HG02571 (cell line): ENCODE results near the gene EPAS1.
"Not testable (repeated sequence)": the region's sequence is repeated elsewhere in the genome, so short reads cannot be mapped to it uniquely, and the experiment has no call there.

Experiments
- ATAC-seq: cut with Tn5 transposase; IDR thresholded peaks from one replicate; pipeline ENCODE4 v1.9.1; 2021; ENCODE audit warnings: mild to moderate bottlenecking, moderate library complexity; ENCODE audit not compliant: unreplicated experiment

EPAS1 gene

DNA sequence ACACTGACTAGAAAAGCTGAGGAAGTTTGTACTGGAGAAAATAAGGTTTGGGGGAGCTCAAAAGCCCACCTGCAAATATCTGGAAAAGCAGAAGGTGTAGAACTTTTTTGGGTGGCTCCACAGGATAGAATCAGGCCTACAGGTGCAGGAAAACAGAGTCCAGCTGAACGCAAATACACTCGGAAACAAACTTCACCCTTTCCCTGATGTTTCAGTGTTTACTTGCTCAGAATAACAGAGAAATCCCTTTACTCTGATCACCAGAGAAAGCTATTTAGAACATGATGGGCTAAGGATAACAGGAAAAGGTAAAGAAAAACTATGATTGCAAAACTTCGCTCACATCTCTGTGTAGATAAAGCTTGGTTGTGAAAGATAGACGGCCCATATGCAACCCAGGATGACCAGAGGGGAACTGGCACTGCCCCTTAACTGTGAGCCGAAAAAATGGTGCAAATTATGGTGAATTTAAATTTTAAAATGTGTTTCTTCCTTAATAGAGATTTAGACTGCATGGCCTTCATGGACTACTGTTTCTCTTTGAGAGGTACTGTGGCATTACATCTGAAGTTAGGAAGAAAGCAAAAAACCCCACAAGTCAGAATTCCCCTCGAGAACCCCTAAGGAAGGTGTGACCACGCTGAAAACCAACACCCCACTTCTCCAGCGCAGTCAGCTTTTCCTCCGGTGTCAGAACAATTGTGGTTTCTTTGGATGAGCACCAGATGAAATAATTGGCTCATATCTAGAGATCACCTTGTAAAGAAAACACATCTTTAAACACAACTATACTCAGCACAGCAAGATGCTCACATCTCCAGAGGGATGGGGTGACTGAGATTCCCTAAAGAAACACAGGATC lies 97.7 kb downstream of the EPAS1 start:
- ATAC-seq = no peak

DNA sequence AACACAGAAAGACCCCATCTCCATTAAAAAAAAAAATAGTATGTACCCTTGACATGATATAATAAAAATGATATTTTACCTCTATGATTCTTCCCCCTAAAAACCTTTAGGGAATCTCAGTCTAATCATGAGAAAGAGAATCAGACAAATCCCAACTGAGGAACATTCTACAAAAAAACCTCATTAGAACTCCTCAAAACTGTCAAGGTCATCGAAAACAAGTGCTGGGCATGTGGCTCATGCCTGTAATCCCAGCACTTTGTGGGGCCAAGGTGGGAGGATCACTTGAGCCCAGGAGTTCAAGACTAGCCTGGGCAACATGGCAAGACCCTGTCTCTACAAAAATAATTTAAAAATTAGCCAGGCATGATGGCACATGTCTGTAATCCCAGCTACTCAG lies 98.5 kb downstream of the EPAS1 start:
- not testable (repeated sequence) for ATAC-seq

- no peak for ATAC-seq
Observed at GRCh38 chr2:46400016-46400415, 102.8 kb downstream of the EPAS1 start.

DNA sequence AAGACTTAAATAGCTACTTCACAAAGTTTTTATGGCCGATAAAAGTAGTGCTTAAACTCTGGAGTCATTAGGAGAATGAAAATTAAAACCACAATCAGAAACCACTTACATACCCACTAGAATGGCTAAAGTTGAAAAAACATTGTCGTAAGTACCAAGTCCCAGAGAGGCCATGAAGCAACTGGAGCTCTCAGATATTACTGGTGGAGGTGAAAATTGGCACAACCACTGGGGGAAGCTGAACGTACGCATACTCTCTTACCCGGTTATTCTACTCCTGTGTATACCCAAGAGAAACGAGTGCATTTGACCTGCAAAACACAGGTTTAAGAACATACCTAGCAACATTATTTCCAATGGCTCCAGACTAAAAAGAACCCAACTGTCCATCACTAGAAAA lies 105.7 kb downstream of the EPAS1 start:
- no peak for ATAC-seq

DNA sequence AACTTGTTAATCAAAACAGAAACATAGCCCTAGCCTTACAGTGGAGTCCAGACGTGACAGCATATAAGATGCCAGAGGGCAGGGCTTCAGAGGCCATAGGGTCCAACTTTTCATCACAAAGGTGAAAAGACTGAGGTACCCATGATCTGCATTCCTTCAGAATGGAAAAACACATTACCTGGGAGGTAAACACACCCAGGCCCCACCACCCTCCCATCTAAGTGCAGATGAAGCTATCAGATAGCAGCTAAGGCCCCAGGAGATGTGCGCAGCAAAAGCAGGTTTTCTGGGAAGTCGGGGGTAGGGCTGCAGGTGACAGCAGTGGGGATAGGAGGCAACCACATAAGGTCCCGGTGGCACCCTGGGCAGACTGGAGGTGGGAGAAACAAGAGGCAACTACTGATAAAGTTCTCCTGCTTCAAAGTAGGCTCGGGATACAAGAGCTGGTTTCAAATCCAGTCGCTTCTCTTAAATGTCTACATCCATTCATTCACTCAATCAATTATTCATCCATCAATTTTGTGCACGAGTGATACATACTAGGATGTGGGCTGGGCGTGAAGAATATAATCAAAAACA lies 107.1 kb downstream of the EPAS1 start:
- ATAC-seq = no peak

DNA sequence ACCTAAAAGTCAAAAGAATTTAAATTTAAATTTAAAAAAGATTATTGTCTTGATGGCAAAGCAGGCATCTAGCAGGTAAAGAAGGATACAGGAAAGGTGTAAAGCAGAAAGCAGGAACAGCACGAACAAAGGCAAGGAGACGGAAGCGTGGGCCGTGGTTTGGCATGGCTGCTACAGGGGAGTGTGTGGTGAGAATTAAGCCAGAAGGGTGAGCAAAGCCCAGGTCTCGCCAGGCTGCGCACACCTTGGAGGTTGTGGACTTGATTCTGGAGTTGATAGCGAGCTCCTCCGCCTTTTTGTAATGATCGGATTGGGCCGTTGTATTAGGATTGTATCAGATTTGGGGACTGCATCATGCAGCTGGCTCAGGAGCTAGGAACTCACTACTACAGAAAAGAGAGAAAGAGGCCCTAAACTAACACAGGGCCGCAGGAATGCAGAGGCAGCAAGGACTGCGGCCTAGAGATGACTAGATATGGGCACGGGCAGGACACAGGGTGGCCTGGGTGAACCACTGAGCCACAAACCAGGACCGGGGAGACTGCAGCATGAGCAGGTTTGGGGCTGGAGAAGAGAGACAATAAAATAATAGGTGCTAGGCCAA lies 110.7 kb downstream of the EPAS1 start:
- ATAC-seq = no peak

DNA sequence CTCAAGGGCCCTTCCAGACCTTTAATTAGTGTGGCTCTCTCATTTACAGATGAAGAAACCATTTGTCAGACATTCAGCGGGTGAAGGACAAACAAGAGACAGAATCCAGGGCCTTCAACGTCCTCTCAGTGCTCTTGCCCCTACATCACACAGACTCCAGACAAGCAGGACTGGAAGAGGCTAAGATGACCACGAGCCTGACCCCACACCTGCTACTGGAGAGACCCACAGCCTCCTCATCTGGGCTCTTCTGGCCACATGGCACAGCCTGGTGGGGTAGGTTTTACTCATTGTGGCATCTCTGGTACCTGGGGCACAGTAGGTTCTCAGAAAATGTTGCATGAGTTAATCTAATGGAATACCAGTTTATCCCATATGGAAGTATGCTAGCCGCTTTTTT lies 112.5 kb downstream of the EPAS1 start:
- ATAC-seq = no peak

- no peak for ATAC-seq
Observed at GRCh38 chr2:46410273-46411244, 113.4 kb downstream of the EPAS1 start.

DNA sequence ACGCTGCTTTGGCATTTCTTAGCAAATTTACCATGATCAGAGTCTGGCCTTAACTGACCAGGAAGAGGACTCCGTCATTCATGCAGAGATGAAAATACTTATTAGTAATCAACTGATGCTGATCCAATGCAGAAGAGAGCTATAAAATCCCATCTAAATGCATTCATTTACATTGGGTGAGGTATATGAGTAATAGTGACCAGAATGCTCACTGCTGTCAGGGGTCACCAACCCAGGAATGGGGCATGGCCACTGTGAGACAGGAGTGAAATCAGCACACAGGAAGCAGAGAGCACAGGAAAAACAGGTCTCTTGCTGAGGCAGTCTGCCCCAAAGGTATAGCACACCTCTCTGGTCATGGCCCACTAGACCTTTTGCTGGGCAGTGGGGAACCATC lies 114.0 kb downstream of the EPAS1 start:
- ATAC-seq = no peak

- no peak for ATAC-seq
Observed at GRCh38 chr2:46411985-46412384, 114.8 kb downstream of the EPAS1 start.

DNA sequence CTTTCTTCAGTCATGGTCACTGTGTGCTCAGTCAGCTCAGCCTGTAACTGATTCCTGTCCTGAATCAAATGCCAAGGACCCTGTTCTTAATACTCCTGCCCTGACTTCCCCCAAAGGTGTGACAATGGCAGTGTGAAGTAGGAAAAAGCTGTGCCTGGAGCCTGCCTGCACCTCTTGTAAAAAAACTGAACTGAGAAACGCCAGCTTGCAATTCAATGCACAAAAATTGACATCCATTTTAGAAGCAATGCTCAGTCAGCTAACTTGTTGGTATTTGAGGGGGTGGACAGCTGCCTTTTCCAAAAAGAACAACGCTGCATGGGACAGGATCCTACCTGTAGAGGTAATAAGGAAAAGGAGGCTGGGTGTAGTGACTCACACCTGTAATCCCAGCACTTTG lies 115.9 kb downstream of the EPAS1 start:
- no peak for ATAC-seq

GRCh38 chr2:46413631-46414030 lies 116.4 kb downstream of the EPAS1 start:
- ATAC-seq = no peak

GRCh38 chr2:46414701-46415100 lies 117.5 kb downstream of the EPAS1 start:
- no peak for ATAC-seq

DNA sequence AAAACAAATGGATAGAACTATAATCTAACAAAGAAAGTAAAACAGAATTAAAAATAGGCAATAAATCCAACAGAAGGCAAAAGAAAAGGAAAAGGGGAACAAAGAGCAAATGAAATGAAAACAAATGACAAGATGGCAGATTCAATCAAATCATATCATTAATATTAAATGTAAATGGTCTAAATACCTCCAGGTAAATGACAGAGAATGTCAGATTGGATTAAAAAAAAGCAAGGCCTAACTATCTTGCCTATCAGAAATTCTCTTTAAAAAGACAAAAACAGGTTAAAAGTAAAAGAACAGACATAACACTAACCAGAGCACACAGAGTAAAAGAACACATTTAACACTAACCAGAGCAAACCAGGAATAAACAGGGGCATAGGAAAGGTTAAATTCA lies 119.1 kb downstream of the EPAS1 start:
- ATAC-seq = no peak

DNA sequence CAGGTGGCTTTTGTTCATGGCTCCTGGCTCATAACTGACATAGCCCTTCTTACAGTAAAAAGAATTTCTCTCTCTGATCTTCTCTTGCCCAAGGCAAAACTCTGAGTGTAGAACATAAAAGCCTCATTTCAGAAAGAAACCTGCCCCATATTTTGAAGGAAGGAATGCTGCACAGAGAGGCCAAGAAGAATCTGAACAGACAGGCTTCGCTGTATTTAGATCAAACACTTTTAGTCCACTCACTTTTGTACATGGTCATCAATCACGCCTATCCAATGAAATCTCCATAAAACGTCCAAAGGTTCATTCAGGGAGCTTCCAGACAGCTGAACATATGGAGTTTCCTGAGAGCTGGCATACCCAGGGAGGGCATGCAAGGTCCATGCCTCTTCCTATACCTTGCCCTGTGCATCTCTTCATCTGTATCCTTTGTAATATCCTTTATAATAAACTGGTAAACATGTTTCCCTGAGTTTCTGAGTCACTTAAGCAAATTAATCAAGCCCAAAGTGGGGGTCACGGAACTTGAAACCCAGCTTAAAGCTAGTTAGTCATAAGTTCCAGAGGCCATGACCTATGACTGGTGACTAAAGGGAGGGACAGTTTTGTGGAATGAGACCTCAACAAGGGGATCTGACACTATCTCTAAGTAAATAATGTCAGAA lies 119.7 kb downstream of the EPAS1 start:
- no peak for ATAC-seq

GRCh38 chr2:46420945-46421344 lies 123.7 kb downstream of the EPAS1 start:
- ATAC-seq = no peak

DNA sequence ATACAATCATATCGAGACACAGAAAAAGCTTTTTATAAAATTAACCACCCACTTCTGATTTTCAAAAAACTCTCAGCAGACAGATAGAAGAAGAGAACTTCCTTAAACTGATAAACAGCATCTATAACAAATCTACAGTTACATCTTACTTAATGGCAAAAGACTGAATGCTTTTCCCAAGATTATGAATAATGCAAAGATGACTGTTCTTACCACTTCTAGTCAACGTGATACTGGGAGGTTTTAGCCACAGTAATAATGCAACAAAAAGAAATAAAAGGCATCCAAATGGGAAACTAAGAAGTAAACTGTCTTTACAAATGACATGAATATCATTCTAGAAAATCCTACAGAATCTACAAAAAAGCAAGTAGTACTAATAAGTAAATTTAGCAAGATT lies 124.2 kb downstream of the EPAS1 start:
- ATAC-seq = no peak

DNA sequence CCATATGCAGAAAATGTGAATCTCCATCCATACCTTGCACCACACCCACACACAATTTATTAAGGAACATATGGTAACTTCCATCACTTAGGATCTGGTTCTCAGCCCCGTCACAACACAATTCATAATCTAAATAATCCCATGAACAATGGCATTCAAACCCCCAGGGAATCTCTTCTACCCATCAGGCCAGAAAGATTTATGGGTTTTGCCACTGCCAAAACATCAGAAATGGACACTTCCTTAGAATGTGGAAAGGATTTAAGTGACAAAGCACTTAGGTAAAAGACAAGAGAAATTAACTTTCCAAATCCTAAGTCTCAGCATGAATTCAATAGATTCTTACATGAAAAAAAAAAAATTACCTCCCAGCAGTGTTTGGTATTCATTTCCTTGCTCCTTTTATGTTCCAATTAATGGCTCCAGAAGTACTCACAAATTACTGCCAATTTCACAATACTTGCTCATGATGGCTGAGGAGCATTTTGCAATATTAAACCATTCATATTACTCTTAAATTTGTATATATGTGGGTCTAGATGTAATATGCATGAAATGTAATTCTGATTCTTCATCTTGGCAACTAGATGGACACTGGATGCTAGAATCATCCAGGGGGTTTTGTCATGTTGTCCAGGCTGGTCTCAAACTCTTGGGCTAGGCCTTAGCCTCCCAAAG lies 125.6 kb downstream of the EPAS1 start:
- ATAC-seq = no peak

DNA sequence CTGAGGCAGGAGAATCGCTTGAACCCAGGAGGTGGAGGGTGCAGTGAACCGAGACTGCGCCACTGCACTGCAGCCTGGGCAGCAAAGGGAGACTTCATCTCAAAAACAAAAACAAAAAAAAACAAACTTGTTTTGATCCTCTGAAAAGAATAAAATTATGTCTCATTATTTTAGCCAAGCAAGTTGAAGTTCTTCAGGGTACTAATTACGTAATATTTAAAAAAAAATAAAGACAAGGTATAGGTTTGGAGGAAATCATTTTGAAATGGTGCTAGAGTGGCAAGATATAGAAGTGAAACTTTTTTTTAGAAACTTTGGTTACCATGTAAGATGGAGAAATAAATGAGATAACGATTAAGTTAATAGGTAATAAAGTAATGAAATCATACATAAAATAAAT lies 127.7 kb downstream of the EPAS1 start:
- no peak for ATAC-seq

GRCh38 chr2:46428911-46429436 lies 131.8 kb downstream of the EPAS1 start:
- ATAC-seq = no peak
